T1000 (cell line): ENCODE data around the gene SETMAR.

ENCODE experiments used
- DNase-seq: peaks from one replicate; lab custom pipeline; 2025; ENCODE audit warnings: mixed read lengths; lab: John Stamatoyannopoulos, UW

SETMAR gene

GRCh38 chr3:4351164-4351855 lies 48.1 kb downstream of the SETMAR start:
- DNase-seq = no peak

- no peak for DNase-seq
Observed at GRCh38 chr3:4351872-4352271, 48.7 kb downstream of the SETMAR start.

GRCh38 chr3:4355401-4356219 lies 52.4 kb downstream of the SETMAR start:
- DNase-seq = no peak

- no peak for DNase-seq
Observed at GRCh38 chr3:4356220-4356540, 53.0 kb downstream of the SETMAR start.

- no peak for DNase-seq
Observed at GRCh38 chr3:4356546-4357410, 53.6 kb downstream of the SETMAR start.

GRCh38 chr3:4358273-4358672 lies 55.1 kb downstream of the SETMAR start:
- DNase-seq = no peak

GRCh38 chr3:4359805-4360502 lies 56.8 kb downstream of the SETMAR start:
- no peak for DNase-seq

- no peak for DNase-seq
Observed at GRCh38 chr3:4360817-4361216, 57.6 kb downstream of the SETMAR start.

- no peak for DNase-seq
Observed at GRCh38 chr3:4362523-4362922, 59.4 kb downstream of the SETMAR start.
